ENCODE data around the gene KCNH2. TPM values are rescaled to one million over a fixed set of nuclear protein-coding genes. Genes with fewer than 3 reads are reported as not detected.

Gene KCNH2
- total RNA-seq, 1 experiment from 2014 or later, result not detected

DNA sequence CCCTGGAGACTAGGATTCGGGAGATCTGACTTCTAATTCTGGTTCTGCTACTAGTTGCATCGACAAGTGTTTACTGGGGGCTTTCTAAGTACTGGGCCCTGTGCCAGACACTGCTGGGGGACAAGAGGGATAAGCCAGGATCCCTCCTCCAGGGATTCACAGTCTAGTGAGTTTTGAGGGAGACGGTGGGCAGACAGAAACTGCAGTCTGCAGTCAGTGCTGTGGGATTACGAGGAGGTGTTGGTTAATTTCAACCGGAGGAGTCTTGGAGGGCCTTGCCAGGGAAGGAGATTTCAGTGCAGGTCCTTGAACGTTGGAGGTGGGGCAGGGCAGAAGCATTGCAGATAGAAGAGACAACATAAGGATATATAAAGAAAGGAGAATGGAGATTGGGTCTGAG is 3.5 kb upstream of the KCNH2 start:
- H3K4me3 ChIP-seq, result no peak overlapping the region
- no peaks in the 10 kb centered on the region for H3K36me3 ChIP-seq
- peaks cover 67% of the 10 kb centered on the region for H3K27me3 ChIP-seq (replicated peaks)
- no peak overlapping the region for H3K27ac ChIP-seq
- no peaks in the 10 kb centered on the region for H3K9me3 ChIP-seq (replicated peaks)
- no peak for DNase-seq (ENCODE audit: low read depth in 1 of 2, low spot score in 2 of 2)
- H3K4me1 ChIP-seq (replicated peaks), result no peaks in the 10 kb centered on the region

DNA sequence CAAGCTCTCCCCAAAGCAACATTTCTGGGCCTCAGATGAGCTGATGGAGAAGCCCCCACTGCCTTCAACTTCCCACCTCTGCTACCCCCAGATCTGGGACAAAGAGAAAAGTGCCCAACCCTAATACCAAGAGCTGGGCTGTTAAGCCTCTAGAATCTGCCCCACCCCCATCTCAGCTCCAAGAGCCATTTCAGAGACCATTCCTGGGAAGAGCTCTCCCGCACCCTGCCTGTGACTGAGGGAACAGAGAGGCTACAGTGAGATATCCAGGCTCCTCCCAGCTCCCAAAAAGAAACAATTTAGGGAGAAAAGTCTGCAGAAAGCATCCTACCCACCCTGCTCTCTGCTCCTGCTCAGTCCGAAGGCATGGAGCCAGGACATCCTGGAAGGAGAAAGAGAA is 2.5 kb upstream of the KCNH2 start:
- H3K36me3 ChIP-seq, result no peaks in the 10 kb centered on the region
- H3K4me3 ChIP-seq, result no peak overlapping the region
- H3K4me1 ChIP-seq (replicated peaks), result no peaks in the 10 kb centered on the region
- H3K27ac ChIP-seq, result no peak overlapping the region
- peaks cover 66% of the 10 kb centered on the region for H3K27me3 ChIP-seq (replicated peaks)
- no peaks in the 10 kb centered on the region for H3K9me3 ChIP-seq (replicated peaks)
- DNase-seq (ENCODE audit: low read depth in 1 of 2, low spot score in 2 of 2), result no peak

GRCh38 chr7:150979713-150980390 is 1.7 kb upstream of the KCNH2 start:
- no peak for DNase-seq (ENCODE audit: low read depth in 1 of 2, low spot score in 2 of 2)
- H3K36me3 ChIP-seq, result no peaks in the 10 kb centered on the region
- H3K27me3 ChIP-seq (replicated peaks), result peaks cover 70% of the 10 kb centered on the region
- no peak overlapping the region for H3K27ac ChIP-seq
- H3K9me3 ChIP-seq (replicated peaks), result 0 out of 2 replicates have a peak, but pooled peaks cover 1% of the 10 kb centered on the region
- H3K4me1 ChIP-seq (replicated peaks), result peaks cover 3% of the 10 kb centered on the region
- no peak overlapping the region for H3K4me3 ChIP-seq

GRCh38 chr7:150977382-150978125 is 567 bp downstream of the KCNH2 start:
- Histone ChIP-seq H3K27ac (no peak overlapping the region), H3K27me3 (replicated peaks) (peaks cover 83% of the 10 kb centered on the region), H3K9me3 (replicated peaks) (0 out of 2 replicates have a peak, but pooled peaks cover 3% of the 10 kb centered on the region), H3K36me3 (no peaks in the 10 kb centered on the region), H3K4me3 (no peak overlapping the region), H3K4me1 (replicated peaks) (peaks cover 6% of the 10 kb centered on the region)
- DNase-seq (ENCODE audit: low read depth in 1 of 2, low spot score in 2 of 2), result no peak

- Histone ChIP-seq H3K27me3 (replicated peaks) (peaks cover 82% of the 10 kb centered on the region), H3K4me3 (no peak overlapping the region), H3K9me3 (replicated peaks) (0 out of 2 replicates have a peak, but pooled peaks cover 3% of the 10 kb centered on the region), H3K36me3 (no peaks in the 10 kb centered on the region), H3K4me1 (replicated peaks) (peaks cover 6% of the 10 kb centered on the region), H3K27ac (no peak overlapping the region)
- no peak for DNase-seq (ENCODE audit: low read depth in 1 of 2, low spot score in 2 of 2)
These were observed 1.4 kb downstream of the KCNH2 start for GRCh38 chr7:150976529-150977381.

DNA sequence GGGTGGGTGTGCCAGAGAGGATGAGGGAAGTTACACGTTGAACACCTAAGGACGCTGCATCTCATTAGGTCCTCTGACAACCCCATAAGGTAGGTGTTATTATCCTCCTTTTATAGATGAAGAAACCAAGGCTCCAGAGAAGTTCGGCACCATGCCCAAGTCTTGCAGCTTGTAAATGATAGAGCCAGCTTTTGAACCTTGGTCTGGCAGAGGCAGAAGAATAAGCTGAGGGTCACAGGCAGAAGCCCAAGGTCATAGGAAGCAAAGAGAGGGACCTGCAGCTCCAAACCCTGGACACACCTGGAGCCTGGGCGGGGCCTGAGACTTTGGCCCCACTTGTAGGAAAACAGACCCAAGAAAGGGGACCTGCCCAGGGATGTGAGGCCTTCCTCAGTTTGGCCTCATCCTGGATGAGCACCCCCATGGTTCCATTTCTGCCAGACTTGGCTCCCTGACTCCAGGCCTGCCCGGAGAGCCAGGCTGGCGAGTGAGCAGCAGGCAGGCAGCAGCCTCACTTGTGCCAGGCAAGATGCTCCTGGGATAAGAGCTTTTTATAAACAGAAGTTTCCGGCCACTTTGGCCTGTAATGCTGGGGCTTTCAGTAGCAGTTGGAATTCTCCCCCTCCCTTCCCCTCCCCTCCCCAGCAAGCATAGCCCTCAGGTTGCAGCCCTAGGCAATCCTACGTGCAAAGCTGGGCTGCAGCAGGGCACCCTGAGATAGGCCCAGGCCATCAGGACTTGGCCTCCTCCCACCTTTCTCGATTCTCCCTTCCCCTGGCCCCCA is 2.4 kb downstream of the KCNH2 start:
- H3K9me3 ChIP-seq (replicated peaks), result 0 out of 2 replicates have a peak, but pooled peaks cover 3% of the 10 kb centered on the region
- no peaks in the 10 kb centered on the region for H3K36me3 ChIP-seq
- H3K4me1 ChIP-seq (replicated peaks), result peaks cover 6% of the 10 kb centered on the region
- H3K4me3 ChIP-seq, result no peak overlapping the region
- H3K27ac ChIP-seq, result no peak overlapping the region
- no peak for DNase-seq (ENCODE audit: low read depth in 1 of 2, low spot score in 2 of 2)
- peaks cover 80% of the 10 kb centered on the region for H3K27me3 ChIP-seq (replicated peaks)

DNA sequence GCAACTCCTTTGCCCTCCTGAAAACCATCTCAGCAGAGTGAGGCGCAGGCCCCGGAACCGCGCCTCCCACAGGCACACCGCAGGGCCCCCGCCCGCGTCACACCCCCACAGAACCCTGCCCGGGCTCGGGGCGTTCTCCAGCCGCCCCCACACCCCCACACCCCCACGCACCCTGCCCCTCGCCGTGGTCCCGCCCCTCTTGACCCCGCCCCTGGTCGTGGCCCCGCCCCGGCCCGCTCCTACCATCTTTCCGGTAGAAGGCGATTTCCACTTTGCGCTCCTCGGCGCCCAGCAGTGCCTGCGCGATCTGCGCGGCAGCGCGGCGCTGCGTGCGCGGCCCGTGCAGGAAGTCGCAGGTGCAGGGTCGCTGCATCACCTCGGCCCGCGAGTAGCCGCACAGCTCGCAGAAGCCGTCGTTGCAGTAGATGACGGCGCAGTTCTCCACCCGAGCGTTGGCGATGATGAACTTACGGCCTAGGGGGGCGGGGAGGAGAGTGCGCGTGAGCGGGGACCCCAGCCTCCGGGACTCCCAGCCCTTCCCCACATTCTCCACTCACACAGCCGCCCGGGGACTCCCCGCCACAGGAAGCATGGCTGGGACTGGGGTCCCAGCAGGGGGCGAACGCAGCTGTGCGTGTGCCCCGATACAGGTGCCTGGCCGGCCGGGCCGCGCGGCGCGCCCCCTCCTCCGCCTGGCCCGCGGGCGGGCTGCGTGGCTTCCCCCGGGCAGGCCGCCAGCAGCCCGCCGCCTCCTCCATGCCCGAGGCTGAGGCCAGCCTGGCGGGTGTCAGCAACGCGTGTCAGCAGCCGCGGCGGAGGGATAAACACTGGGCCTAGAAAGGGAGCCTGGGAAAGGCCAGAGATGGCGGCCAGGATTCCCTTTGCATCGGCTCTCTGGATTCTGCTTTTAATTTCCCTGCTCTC is 3.4 kb downstream of the KCNH2 start:
- Histone ChIP-seq H3K27ac (no peak overlapping the region), H3K27me3 (replicated peaks) (peaks cover 72% of the 10 kb centered on the region), H3K4me3 (no peak overlapping the region), H3K4me1 (replicated peaks) (peaks cover 6% of the 10 kb centered on the region), H3K9me3 (replicated peaks) (0 out of 2 replicates have a peak, but pooled peaks cover 3% of the 10 kb centered on the region), H3K36me3 (no peaks in the 10 kb centered on the region)
- no peak for DNase-seq (ENCODE audit: low read depth in 1 of 2, low spot score in 2 of 2)

GRCh38 chr7:150973571-150974451 is 4.3 kb downstream of the KCNH2 start:
- H3K27me3 ChIP-seq (replicated peaks), result peaks cover 69% of the 10 kb centered on the region
- no peak for DNase-seq (ENCODE audit: low read depth in 1 of 2, low spot score in 2 of 2)
- 0 out of 2 replicates have a peak, but pooled peaks cover 3% of the 10 kb centered on the region for H3K9me3 ChIP-seq (replicated peaks)
- no peaks in the 10 kb centered on the region for H3K36me3 ChIP-seq
- H3K4me1 ChIP-seq (replicated peaks), result peaks cover 6% of the 10 kb centered on the region
- no peak overlapping the region for H3K4me3 ChIP-seq
- H3K27ac ChIP-seq, result no peak overlapping the region

GRCh38 chr7:150972741-150973140 is 5.4 kb downstream of the KCNH2 start:
- Histone ChIP-seq H3K27me3 (replicated peaks) (peaks cover 73% of the 10 kb centered on the region), H3K4me1 (replicated peaks) (peaks cover 6% of the 10 kb centered on the region), H3K9me3 (replicated peaks) (0 out of 2 replicates have a peak, but pooled peaks cover 3% of the 10 kb centered on the region), H3K36me3 (no peaks in the 10 kb centered on the region), H3K4me3 (no peak overlapping the region), H3K27ac (no peak overlapping the region)
- no peak for DNase-seq (ENCODE audit: low read depth in 1 of 2, low spot score in 2 of 2)

- no peak for DNase-seq (ENCODE audit: low read depth in 1 of 2, low spot score in 2 of 2)
- Histone ChIP-seq H3K4me3 (no peak overlapping the region), H3K9me3 (replicated peaks) (0 out of 2 replicates have a peak, but pooled peaks cover 3% of the 10 kb centered on the region), H3K27me3 (replicated peaks) (peaks cover 73% of the 10 kb centered on the region), H3K27ac (no peak overlapping the region), H3K4me1 (replicated peaks) (peaks cover 6% of the 10 kb centered on the region), H3K36me3 (no peaks in the 10 kb centered on the region)
These were observed 6.1 kb downstream of the KCNH2 start for GRCh38 chr7:150972023-150972468.

DNA sequence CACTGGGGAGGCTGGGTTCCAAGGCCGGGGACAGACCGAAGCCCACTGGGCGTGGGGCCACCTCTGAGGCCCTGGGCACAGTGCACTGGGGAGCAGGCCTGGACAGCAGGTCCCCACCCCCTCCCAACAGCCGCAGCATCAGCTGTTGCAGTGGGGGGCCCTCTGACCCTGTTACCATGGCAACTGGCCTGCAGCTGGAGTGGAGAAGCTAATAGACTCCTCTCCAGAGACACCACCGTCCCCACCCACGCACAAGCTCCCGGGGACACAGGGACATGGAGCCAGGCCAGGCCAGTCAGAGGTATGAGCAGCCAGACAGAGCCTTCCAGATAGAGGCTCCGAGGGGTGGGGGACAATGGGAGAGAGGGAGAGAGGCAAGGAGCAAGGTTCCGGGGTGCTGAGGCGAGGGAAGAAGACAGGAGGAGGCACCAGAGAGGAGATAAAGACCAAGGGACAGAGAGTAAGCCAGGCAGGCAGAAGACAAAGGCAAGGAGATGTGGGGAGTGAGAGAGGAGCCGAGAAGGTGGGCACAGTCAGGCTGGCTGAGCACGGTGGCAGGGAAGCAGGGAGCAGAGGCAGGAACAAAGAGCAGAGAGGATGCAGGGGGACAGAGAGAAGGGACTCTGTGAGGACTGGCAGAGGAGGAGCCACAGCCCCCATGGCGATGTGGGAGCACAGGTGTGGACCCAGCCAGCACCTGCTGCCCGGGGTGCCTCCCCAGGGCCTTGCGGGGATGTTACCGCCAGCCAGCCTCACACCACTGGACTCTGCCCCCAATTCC is 6.7 kb downstream of the KCNH2 start:
- no peak for DNase-seq (ENCODE audit: low read depth in 1 of 2, low spot score in 2 of 2)
- Histone ChIP-seq H3K27ac (no peak overlapping the region), H3K4me1 (replicated peaks) (peaks cover 6% of the 10 kb centered on the region), H3K27me3 (replicated peaks) (peaks cover 69% of the 10 kb centered on the region), H3K36me3 (no peaks in the 10 kb centered on the region), H3K9me3 (replicated peaks) (0 out of 2 replicates have a peak, but pooled peaks cover 3% of the 10 kb centered on the region), H3K4me3 (no peak overlapping the region)
